Osteoblast (primary cell): Measurements from ENCODE around the gene SNRK. TPM values are rescaled to one million over a fixed set of nuclear protein-coding genes. Genes with fewer than 3 reads are reported as not detected.

Experiments used
- DNase-seq: peaks from one replicate; pipeline ENCODE4 v3.0.0; 2011; ENCODE audit warnings: low spot score, mixed read lengths; ENCODE audit not compliant: insufficient read length; ENCODE audit errors: missing footprints
- H2AFZ ChIP-seq: 2 replicates; pipeline ENCODE4 v1.6.0; 2011; ENCODE audit warnings: mild to moderate bottlenecking, low read length
- H3K27ac ChIP-seq: 2 replicates; pipeline ENCODE4 v1.5.1; 2011; ENCODE audit warnings: mild to moderate bottlenecking, low read depth, low read length, moderate library complexity
- H3K27me3 ChIP-seq: 2 replicates; pipeline ENCODE4 v1.6.0; 2012; ENCODE audit warnings: mild to moderate bottlenecking, control low read depth, inconsistent platforms, low read length, moderate library complexity; ENCODE audit not compliant: insufficient read depth
- H3K36me3 ChIP-seq: 2 replicates; pipeline ENCODE4 v1.5.1; 2011; ENCODE audit warnings: mild to moderate bottlenecking, low read length, control low read depth, moderate library complexity; ENCODE audit not compliant: insufficient read depth
- H3K4me1 ChIP-seq: 2 replicates; pipeline ENCODE4 v1.5.1; 2011; ENCODE audit warnings: mild to moderate bottlenecking, low read length, control low read depth, moderate library complexity; ENCODE audit not compliant: insufficient read depth
- H3K4me2 ChIP-seq: 2 replicates; pipeline ENCODE4 v1.6.0; 2011; ENCODE audit warnings: mild to moderate bottlenecking, low read length; ENCODE audit not compliant: insufficient read depth
- H3K4me3 ChIP-seq: fragments of 200-600 bp; sonication (generic); 3 replicates; pipeline ENCODE4 v1.5.1; 2012; ENCODE audit warnings: mild to moderate bottlenecking, low read length, inconsistent platforms; ENCODE audit not compliant: insufficient read depth
- H3K79me2 ChIP-seq: 2 replicates; pipeline ENCODE4 v1.6.0; 2012; ENCODE audit warnings: mild to moderate bottlenecking, low read length, control low read depth, inconsistent platforms; ENCODE audit not compliant: insufficient read depth
- H3K9me3 ChIP-seq: 2 replicates; pipeline ENCODE4 v1.5.1; 2011; ENCODE audit warnings: low read depth, low read length, control low read depth
- H4K20me1 ChIP-seq: 2 replicates; pipeline ENCODE4 v1.6.0; 2012; ENCODE audit warnings: mild to moderate bottlenecking, low read length, control low read depth; ENCODE audit not compliant: insufficient read depth
- total RNA-seq: library from RNA; depleted of rRNA; stranded (reverse); fragments of >200 nt; gene quantifications from 2 replicates; pipeline ENCODE4 v1.2.3, GENCODE V29; 2012
- TF ChIP-seq, protein P1 (sequence below): IDR thresholded peaks from 2 replicates; pipeline ENCODE4 v1.5.1; 2011; ENCODE audit warnings: mild to moderate bottlenecking, low read depth, low read length, moderate library complexity; ENCODE audit errors: extremely low read depth

SNRK gene
- total RNA-seq, 1 donor, result 26.1 TPM

DNA sequence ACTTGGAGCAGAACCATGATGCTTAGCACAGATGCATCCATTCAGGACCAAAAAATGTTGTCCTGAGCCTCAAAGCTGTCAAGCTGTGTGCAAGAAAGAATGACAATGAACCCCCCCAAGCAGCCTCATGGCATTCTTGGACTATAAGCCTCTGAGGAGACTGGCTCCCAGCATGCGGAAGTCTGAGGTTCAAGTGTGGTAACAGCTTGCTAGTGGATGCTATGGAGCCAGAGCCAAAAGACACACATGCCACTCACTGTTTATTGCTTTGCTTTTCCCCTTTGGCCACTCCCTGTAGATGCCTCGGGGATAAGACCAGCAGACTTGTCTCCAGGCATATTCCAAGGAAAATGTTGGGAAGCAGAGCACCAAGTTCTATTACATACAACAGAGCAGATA is 38.2 kb upstream of the SNRK start:
- Histone ChIP-seq H3K4me1 (no peaks in the 10 kb centered on the region), H3K9me3 (no peaks in the 10 kb centered on the region), H3K79me2 (no peaks in the 10 kb centered on the region), H4K20me1 (no peaks in the 10 kb centered on the region), H3K36me3 (no peaks in the 10 kb centered on the region), H3K4me2 (no peak overlapping the region), H3K4me3 (no peak overlapping the region), H3K27ac (no peak overlapping the region), H3K27me3 (peaks cover 26% of the 10 kb centered on the region), H2AFZ (no peak overlapping the region)
- TF ChIP-seq, protein P1, sequence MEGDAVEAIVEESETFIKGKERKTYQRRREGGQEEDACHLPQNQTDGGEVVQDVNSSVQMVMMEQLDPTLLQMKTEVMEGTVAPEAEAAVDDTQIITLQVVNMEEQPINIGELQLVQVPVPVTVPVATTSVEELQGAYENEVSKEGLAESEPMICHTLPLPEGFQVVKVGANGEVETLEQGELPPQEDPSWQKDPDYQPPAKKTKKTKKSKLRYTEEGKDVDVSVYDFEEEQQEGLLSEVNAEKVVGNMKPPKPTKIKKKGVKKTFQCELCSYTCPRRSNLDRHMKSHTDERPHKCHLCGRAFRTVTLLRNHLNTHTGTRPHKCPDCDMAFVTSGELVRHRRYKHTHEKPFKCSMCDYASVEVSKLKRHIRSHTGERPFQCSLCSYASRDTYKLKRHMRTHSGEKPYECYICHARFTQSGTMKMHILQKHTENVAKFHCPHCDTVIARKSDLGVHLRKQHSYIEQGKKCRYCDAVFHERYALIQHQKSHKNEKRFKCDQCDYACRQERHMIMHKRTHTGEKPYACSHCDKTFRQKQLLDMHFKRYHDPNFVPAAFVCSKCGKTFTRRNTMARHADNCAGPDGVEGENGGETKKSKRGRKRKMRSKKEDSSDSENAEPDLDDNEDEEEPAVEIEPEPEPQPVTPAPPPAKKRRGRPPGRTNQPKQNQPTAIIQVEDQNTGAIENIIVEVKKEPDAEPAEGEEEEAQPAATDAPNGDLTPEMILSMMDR, result no peak
- DNase-seq, result no peak

DNA sequence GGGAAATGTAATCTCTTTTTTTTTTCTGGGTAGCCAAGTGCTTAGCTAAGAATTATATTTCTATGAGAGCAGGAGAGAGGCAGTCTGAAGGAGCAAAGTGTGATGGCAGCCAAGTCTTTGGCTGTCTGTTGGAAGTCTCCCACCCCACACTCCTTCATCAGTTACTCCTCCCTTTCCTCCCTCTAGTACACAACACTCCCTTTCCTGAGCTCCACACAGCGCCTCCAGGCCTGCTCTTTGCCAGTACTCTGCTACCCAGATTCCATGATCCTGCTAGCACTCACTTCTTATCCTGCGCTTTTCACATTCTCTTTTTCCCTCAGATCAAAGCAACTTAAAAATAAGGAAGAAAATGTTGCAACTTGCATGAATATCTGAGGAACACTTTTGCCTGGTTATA is 37.4 kb upstream of the SNRK start:
- H3K27ac ChIP-seq, result no peak overlapping the region
- no peak for DNase-seq
- no peaks in the 10 kb centered on the region for H3K4me1 ChIP-seq
- no peak overlapping the region for H3K4me3 ChIP-seq
- TF ChIP-seq, protein P1, result no peak
- H3K9me3 ChIP-seq, result no peaks in the 10 kb centered on the region
- peaks cover 28% of the 10 kb centered on the region for H3K27me3 ChIP-seq
- no peak overlapping the region for H3K4me2 ChIP-seq
- no peaks in the 10 kb centered on the region for H3K36me3 ChIP-seq
- no peaks in the 10 kb centered on the region for H3K79me2 ChIP-seq
- no peaks in the 10 kb centered on the region for H4K20me1 ChIP-seq
- no peak overlapping the region for H2AFZ ChIP-seq

GRCh38 chr3:43249405-43249804 is 36.9 kb upstream of the SNRK start:
- H3K27me3 ChIP-seq, result peaks cover 32% of the 10 kb centered on the region
- H3K36me3 ChIP-seq, result no peaks in the 10 kb centered on the region
- no peak for DNase-seq
- H3K4me2 ChIP-seq, result no peak overlapping the region
- no peak overlapping the region for H2AFZ ChIP-seq
- no peaks in the 10 kb centered on the region for H3K4me1 ChIP-seq
- no peaks in the 10 kb centered on the region for H3K79me2 ChIP-seq
- no peak overlapping the region for H3K27ac ChIP-seq
- H4K20me1 ChIP-seq, result no peaks in the 10 kb centered on the region
- no peak overlapping the region for H3K4me3 ChIP-seq
- no peaks in the 10 kb centered on the region for H3K9me3 ChIP-seq
- TF ChIP-seq, protein P1, result no peak

- TF ChIP-seq, protein P1, result no peak
- no peaks in the 10 kb centered on the region for H3K36me3 ChIP-seq
- peaks cover 15% of the 10 kb centered on the region for H3K27me3 ChIP-seq
- no peak overlapping the region for H3K27ac ChIP-seq
- no peaks in the 10 kb centered on the region for H3K9me3 ChIP-seq
- no peak for DNase-seq
- H2AFZ ChIP-seq, result no peak overlapping the region
- no peaks in the 10 kb centered on the region for H3K4me1 ChIP-seq
- H4K20me1 ChIP-seq, result no peaks in the 10 kb centered on the region
- H3K4me3 ChIP-seq, result no peak overlapping the region
- H3K4me2 ChIP-seq, result no peak overlapping the region
- no peaks in the 10 kb centered on the region for H3K79me2 ChIP-seq
Observed at GRCh38 chr3:43253294-43253693, 33.0 kb upstream of the SNRK start.
